ENCODE measurements around the gene SEPTIN7. TPM values are rescaled to one million over a fixed set of nuclear protein-coding genes. Genes with fewer than 3 reads are reported as not detected.

Gene SEPTIN7
- total and polyA plus RNA-seq, 12 donors: 139 to 234 (median 200) TPM

DNA sequence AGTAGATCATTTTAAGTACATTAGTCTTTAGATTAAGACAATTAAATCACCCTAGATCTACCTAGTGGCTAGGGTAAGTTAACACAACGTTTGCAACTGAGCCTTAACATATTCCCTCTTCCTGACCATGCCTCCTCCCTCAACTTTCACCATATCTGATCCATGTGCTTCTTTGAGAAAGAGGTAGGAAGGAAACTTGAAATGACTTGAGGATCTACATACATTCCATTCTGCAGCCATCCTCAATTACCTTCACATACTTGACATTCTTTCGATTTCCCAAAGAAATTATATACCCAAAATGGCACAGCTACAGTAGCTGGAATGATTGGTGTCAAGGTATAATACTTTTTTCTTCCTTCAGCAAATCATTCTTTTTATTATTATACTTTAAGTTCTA lies 12.9 kb upstream of the SEPTIN7 start:
- TF ChIP-seq, protein P1, sequence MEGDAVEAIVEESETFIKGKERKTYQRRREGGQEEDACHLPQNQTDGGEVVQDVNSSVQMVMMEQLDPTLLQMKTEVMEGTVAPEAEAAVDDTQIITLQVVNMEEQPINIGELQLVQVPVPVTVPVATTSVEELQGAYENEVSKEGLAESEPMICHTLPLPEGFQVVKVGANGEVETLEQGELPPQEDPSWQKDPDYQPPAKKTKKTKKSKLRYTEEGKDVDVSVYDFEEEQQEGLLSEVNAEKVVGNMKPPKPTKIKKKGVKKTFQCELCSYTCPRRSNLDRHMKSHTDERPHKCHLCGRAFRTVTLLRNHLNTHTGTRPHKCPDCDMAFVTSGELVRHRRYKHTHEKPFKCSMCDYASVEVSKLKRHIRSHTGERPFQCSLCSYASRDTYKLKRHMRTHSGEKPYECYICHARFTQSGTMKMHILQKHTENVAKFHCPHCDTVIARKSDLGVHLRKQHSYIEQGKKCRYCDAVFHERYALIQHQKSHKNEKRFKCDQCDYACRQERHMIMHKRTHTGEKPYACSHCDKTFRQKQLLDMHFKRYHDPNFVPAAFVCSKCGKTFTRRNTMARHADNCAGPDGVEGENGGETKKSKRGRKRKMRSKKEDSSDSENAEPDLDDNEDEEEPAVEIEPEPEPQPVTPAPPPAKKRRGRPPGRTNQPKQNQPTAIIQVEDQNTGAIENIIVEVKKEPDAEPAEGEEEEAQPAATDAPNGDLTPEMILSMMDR (IDR thresholded peaks at IDR 0.05): no peak
- H3K36me3 ChIP-seq: no peaks in the 10 kb centered on the region
- no peak overlapping the region for H3K4me3 ChIP-seq
- intact Hi-C loops (cut with DNase I): no loop called here
- peaks cover 4 to 14% (median 9%) of the 10 kb centered on the region in 9 donors for H3K4me1 ChIP-seq
- H3K9me3 ChIP-seq: peaks cover 0 to 13% (median 0%) of the 10 kb centered on the region in 11 donors
- DNase-seq: no peak
- 62 to 69% methylated on average over 2 of the region's 2 CpGs for WGBS, 2 donors
- H3K27ac ChIP-seq: no peak overlapping the region
- H3K27me3 ChIP-seq: no peaks in the 10 kb centered on the region
- no peak for ATAC-seq

DNA sequence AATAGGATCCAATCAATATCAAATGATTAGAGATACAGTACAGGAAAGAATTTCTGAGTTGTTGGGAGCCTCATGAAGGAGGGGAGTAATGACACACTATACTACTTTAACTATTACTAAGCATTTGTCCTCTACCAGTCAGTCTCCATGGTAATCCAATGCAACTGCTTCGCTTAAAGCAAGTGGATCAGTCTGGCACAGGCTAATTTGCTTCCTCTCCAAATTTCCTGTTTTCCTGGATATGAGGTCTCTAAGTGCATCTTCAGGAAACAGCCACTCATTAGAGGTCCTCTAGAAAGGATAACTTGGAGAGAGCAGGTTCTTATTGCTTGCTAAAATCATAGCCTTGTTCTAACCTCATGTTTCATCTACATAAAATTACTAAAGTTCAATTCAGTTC lies 8.4 kb upstream of the SEPTIN7 start:
- no peak for DNase-seq
- 41 to 63% methylated on average over 1 of the region's 1 CpG for WGBS, 2 donors
- Histone ChIP-seq H3K4me3 (no peak overlapping the region), H3K9me3 (peaks cover 0 to 13% (median 0%) of the 10 kb centered on the region in 11 donors), H3K27ac (peak overlapping the region in 8 of 10 donors; percentile 31 to 84 (median 65)), H3K36me3 (no peaks in the 10 kb centered on the region), H3K27me3 (no peaks in the 10 kb centered on the region), H3K4me1 (peaks cover 4 to 28% (median 18%) of the 10 kb centered on the region in 9 donors)
- TF ChIP-seq, protein P1 (IDR thresholded peaks at IDR 0.05): no peak
- peak in 6 of 8 donors; percentile 38 to 72 (median 55) for ATAC-seq
- intact Hi-C loops (cut with DNase I): loop anchor here in 1 of 10 donors (10.0 kb wide), 1 partner anchor 112 kb away; no protein-coding TSS in a partner anchor

DNA sequence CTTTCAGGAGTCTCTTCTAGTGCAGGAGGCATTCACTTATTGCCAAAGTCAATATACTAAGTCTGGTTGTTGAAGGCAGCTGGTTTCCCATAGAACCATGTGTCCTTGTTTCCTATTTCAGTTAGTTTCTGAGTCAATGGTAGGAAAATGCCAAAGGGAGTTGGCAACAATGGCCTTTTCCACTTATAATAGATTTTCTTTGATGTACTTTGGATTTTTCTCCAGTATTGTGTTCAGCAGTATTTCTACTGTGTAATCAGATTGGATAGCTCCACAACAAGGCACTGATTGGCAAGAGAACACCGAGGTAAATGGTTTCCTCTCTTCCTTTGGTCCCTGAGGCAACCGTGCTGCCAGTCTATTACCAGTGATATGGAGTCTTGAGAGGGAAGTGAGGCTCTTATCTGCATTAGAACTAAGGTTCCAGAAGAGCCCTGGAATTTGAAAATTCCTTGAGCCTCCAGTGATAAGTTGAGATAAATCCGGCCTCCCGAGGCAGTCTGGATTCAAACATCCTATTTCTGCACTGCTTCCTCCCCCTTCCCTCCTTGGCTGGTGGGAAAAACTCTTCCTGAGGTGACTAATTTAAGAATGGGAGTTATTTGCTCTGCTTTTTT lies 7.9 kb upstream of the SEPTIN7 start:
- Histone ChIP-seq H3K27me3 (no peaks in the 10 kb centered on the region), H3K36me3 (no peaks in the 10 kb centered on the region), H3K4me1 (peaks cover 4 to 28% (median 18%) of the 10 kb centered on the region in 9 donors), H3K4me3 (no peak overlapping the region), H3K27ac (peak overlapping the region; percentile 8 to 84 (median 60)), H3K9me3 (peaks cover 0 to 13% (median 0%) of the 10 kb centered on the region in 11 donors)
- peak; percentile 76 to 91 (median 88) for ATAC-seq
- 20 to 28% methylated on average over 4 of the region's 4 CpGs for WGBS, 2 donors
- intact Hi-C loops (cut with DNase I): loop anchor here in 1 of 10 donors (10.0 kb wide), 1 partner anchor 112 kb away; no protein-coding TSS in a partner anchor
- TF ChIP-seq, protein P1 (IDR thresholded peaks at IDR 0.05): no peak
- DNase-seq: peak in 1 of 2 donors; percentile 47

DNA sequence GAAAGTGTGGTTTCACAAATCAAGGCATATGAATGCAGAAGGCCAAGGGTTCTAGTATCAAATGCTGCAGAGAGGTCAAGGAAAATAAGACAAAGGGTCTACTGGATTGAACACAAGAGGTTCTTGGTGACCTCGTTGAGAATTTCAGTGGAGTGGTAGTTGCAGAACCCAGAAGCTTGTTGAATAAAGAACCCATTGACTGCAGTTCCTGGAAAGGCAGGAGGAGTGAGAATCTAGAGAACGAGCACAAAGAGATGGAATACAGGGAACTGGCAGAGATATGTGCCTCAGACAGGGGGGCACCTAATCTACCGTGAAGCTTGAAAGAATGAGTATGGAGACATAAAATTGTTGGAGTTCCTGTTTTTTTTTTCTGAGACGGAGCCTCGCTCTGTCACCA lies 3.5 kb upstream of the SEPTIN7 start:
- Histone ChIP-seq H3K4me1 (peaks cover 3 to 34% (median 21%) of the 10 kb centered on the region in 9 donors), H3K27me3 (no peaks in the 10 kb centered on the region), H3K9me3 (no peaks in the 10 kb centered on the region), H3K36me3 (no peaks in the 10 kb centered on the region), H3K27ac (no peak overlapping the region), H3K4me3 (no peak overlapping the region)
- intact Hi-C loops (cut with DNase I): loop anchor here in 3 of 10 donors (5.0 to 10.0 kb wide), 3 partner anchors 35 to 107 kb away; no protein-coding TSS in a partner anchor
- TF ChIP-seq, protein P1 (IDR thresholded peaks at IDR 0.05): no peak
- WGBS, 2 donors: 92 to 98% methylated on average over 5 of the region's 5 CpGs
- ATAC-seq: no peak
- no peak for DNase-seq
